ENCODE measurements around the gene CPXM1. TPM values are rescaled to one million over a fixed set of nuclear protein-coding genes. Genes with fewer than 3 reads are reported as not detected.

Gene CPXM1
- total RNA-seq, 1 donor from 2014 or later: 218 TPM

GRCh38 chr20:2793471-2793870 is 7.0 kb downstream of the CPXM1 start:
- H3K36me3 Mint-ChIP-seq (ENCODE audit: low read depth): peaks cover 7% of the 10 kb centered on the region
- no peak for DNase-seq (ENCODE audit: low read depth, low spot score)
- TF ChIP-seq, protein P1, sequence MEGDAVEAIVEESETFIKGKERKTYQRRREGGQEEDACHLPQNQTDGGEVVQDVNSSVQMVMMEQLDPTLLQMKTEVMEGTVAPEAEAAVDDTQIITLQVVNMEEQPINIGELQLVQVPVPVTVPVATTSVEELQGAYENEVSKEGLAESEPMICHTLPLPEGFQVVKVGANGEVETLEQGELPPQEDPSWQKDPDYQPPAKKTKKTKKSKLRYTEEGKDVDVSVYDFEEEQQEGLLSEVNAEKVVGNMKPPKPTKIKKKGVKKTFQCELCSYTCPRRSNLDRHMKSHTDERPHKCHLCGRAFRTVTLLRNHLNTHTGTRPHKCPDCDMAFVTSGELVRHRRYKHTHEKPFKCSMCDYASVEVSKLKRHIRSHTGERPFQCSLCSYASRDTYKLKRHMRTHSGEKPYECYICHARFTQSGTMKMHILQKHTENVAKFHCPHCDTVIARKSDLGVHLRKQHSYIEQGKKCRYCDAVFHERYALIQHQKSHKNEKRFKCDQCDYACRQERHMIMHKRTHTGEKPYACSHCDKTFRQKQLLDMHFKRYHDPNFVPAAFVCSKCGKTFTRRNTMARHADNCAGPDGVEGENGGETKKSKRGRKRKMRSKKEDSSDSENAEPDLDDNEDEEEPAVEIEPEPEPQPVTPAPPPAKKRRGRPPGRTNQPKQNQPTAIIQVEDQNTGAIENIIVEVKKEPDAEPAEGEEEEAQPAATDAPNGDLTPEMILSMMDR (conservative IDR thresholded peaks at IDR 0.05): no peak
- H3K4me1 Mint-ChIP-seq: no peaks in the 10 kb centered on the region
- H3K4me3 Mint-ChIP-seq: peak overlapping the region; percentile 18
- H3K9me3 Mint-ChIP-seq: no peaks in the 10 kb centered on the region
- H3K27ac Mint-ChIP-seq (ENCODE audit: unreplicated experiment): no peak overlapping the region
- peaks cover 21% of the 10 kb centered on the region for H3K27me3 Mint-ChIP-seq (ENCODE audit: low read depth)

DNA sequence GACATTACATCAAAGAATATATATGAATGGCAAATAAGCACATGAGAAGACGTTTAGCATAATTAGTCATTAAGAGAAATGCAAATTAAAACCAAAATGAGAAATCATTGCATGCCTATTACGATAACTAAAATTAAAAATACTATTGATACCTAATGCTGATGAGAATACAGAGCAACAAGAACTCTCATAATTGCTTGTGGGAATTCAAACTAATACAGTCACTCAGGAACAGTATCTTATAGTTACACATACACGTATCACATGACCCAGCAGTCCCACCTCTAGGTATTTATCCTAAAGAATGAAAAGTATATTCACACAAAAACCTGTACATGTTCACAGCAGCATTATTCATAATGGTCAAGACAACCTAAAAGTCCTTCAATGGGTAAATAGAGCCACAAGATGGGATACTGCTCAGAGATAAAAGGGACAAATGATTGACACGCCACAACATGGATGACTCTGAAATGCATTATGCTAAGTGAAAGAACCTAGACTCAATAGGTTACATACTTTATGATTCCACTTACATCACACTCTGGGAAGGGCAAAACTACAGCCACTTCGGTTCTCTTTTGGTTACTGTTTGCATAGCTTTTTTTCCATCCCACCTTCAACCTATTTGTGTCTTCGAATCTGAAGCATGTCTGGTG is 16.4 kb downstream of the CPXM1 start:
- Mint-ChIP-seq H3K4me1 (no peaks in the 10 kb centered on the region), H3K36me3 (ENCODE audit: low read depth) (no peaks in the 10 kb centered on the region), H3K9me3 (no peaks in the 10 kb centered on the region), H3K27ac (ENCODE audit: unreplicated experiment) (no peak overlapping the region), H3K4me3 (no peak overlapping the region), H3K27me3 (ENCODE audit: low read depth) (peaks cover 65% of the 10 kb centered on the region)
- DNase-seq (ENCODE audit: low read depth, low spot score): no peak
- TF ChIP-seq, protein P1 (conservative IDR thresholded peaks at IDR 0.05): no peak

- H3K4me1 Mint-ChIP-seq: no peaks in the 10 kb centered on the region
- H3K36me3 Mint-ChIP-seq (ENCODE audit: low read depth): no peaks in the 10 kb centered on the region
- no peak for DNase-seq (ENCODE audit: low read depth, low spot score)
- TF ChIP-seq, protein P1 (conservative IDR thresholded peaks at IDR 0.05): no peak
- no peak overlapping the region for H3K27ac Mint-ChIP-seq (ENCODE audit: unreplicated experiment)
- no peaks in the 10 kb centered on the region for H3K9me3 Mint-ChIP-seq
- H3K4me3 Mint-ChIP-seq: no peak overlapping the region
- H3K27me3 Mint-ChIP-seq (ENCODE audit: low read depth): peaks cover 58% of the 10 kb centered on the region
These were observed 19.5 kb downstream of the CPXM1 start for GRCh38 chr20:2780948-2781347.

- Mint-ChIP-seq H3K9me3 (peaks cover 2% of the 10 kb centered on the region), H3K4me1 (no peaks in the 10 kb centered on the region), H3K36me3 (ENCODE audit: low read depth) (no peaks in the 10 kb centered on the region), H3K27me3 (ENCODE audit: low read depth) (peaks cover 44% of the 10 kb centered on the region), H3K4me3 (no peak overlapping the region), H3K27ac (ENCODE audit: unreplicated experiment) (no peak overlapping the region)
- no peak for DNase-seq (ENCODE audit: low read depth, low spot score)
- TF ChIP-seq, protein P1 (conservative IDR thresholded peaks at IDR 0.05): no peak
These were observed 21.7 kb downstream of the CPXM1 start for GRCh38 chr20:2778602-2779321.

DNA sequence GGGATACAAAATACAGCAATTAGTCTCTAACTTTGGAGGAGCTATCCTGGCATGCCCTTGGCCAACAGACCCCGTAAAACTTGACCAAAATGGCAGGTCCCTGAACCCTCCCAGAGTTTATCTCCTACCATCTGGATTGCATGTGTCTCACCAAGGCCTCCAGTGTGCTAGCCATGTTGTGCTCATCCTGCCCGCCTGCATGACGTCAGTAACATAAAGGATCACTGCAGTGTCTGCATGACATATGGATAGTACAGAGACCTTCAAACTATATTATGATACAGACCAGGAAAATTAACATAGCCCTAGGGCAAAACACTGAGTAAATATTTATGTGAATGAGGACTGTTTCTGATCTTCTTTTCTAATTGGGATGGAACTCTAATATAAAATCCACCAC is 25.3 kb downstream of the CPXM1 start:
- TF ChIP-seq, protein P1 (conservative IDR thresholded peaks at IDR 0.05): no peak
- no peak overlapping the region for H3K27ac Mint-ChIP-seq (ENCODE audit: unreplicated experiment)
- peaks cover 2% of the 10 kb centered on the region for H3K9me3 Mint-ChIP-seq
- no peaks in the 10 kb centered on the region for H3K36me3 Mint-ChIP-seq (ENCODE audit: low read depth)
- H3K27me3 Mint-ChIP-seq (ENCODE audit: low read depth): peaks cover 18% of the 10 kb centered on the region
- DNase-seq (ENCODE audit: low read depth, low spot score): no peak
- H3K4me1 Mint-ChIP-seq: no peaks in the 10 kb centered on the region
- H3K4me3 Mint-ChIP-seq: no peak overlapping the region

Data from neural crest cell (in vitro differentiated cells).